AG04449 (cell line): ENCODE measurements around the gene FBXO46.

Experiments
- CTCF ChIA-PET: fragments of 350-600 bp; formaldehyde crosslinking; extraction: SDS; loops from one replicate; lab custom pipeline; 2021; ENCODE audit warnings: antibody characterized with exemption; lab: Yijun Ruan, JAX
- POLR2A ChIA-PET: fragments of 400-600, 350-600 bp; formaldehyde crosslinking; extraction: SDS; loops from one replicate; lab custom pipeline; 2020; ENCODE audit warnings: antibody characterized with exemption, inconsistent platforms; lab: Yijun Ruan, JAX
- DNase-seq: peaks from one replicate; pipeline ENCODE4 v3.0.0-alpha.2; 2010; ENCODE audit warnings: low read depth, low spot score
- H3K4me3 ChIP-seq: 2 replicates; pipeline ENCODE4 v1.5.1; 2011; ENCODE audit warnings: low read depth, mild to moderate bottlenecking, control low read depth, low read length
- TF ChIP-seq, protein P1 (sequence below): IDR thresholded peaks from one replicate; pipeline ENCODE4 v1.5.1; 2011; ENCODE audit warnings: mild to moderate bottlenecking, moderate library complexity, low read length, control low read depth, inconsistent platforms; ENCODE audit not compliant: insufficient read depth; ENCODE audit errors: missing control alignments

Gene FBXO46

GRCh38 chr19:45767881-45768654 lies 37.4 kb upstream of the FBXO46 start:
- TF ChIP-seq, protein P1, sequence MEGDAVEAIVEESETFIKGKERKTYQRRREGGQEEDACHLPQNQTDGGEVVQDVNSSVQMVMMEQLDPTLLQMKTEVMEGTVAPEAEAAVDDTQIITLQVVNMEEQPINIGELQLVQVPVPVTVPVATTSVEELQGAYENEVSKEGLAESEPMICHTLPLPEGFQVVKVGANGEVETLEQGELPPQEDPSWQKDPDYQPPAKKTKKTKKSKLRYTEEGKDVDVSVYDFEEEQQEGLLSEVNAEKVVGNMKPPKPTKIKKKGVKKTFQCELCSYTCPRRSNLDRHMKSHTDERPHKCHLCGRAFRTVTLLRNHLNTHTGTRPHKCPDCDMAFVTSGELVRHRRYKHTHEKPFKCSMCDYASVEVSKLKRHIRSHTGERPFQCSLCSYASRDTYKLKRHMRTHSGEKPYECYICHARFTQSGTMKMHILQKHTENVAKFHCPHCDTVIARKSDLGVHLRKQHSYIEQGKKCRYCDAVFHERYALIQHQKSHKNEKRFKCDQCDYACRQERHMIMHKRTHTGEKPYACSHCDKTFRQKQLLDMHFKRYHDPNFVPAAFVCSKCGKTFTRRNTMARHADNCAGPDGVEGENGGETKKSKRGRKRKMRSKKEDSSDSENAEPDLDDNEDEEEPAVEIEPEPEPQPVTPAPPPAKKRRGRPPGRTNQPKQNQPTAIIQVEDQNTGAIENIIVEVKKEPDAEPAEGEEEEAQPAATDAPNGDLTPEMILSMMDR = no peak
- ChIA-PET POLR2A (interaction anchor here (0.8 to 6.2 kb wide), 7 partner anchors 14 to 76 kb away, joined by 3 to 65 read pairs (median 15); partner anchors contain the start of genes DMPK, QPCTL and SNRPD2), CTCF (interaction anchor here (0.7 to 9.9 kb wide), 14 partner anchors 10 to 75 kb away, joined by 3 to 170 read pairs (median 4); partner anchors contain the start of genes DMPK and QPCTL)
- H3K4me3 ChIP-seq = peak overlapping the region; percentile 77
- no peak for DNase-seq

DNA sequence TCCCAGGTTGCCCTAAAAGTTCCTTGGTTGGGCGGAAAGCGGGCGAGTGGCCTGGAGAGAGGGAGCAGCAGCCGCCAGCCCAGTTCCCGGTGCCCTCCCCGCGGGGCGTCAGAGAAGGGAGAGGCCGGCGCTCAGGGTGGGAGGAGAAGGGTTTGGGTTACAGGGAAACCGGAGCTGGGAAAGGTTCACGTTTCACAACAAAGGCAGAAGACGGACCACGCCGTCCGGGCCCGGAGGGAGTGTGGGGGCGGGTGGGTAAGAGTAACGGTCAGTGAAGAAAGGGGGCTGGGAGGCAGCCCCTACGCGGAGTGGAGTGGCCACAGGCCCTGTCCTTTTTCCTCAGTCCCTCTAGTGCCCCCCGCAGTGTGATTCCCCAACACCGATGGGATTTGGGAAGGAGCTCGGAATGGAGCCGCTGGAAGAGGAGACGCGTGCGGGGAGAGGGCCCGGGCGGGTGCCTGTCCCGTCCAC lies 36.7 kb upstream of the FBXO46 start:
- peak overlapping the region; percentile 77 for H3K4me3 ChIP-seq
- TF ChIP-seq, protein P1 = no peak
- ChIA-PET POLR2A (interaction anchor here (0.8 to 6.2 kb wide), 5 partner anchors 10 to 75 kb away, joined by 3 to 65 read pairs (median 4); partner anchors contain the start of genes DMPK and QPCTL), CTCF (interaction anchor here (0.7 to 9.9 kb wide), 10 partner anchors 9 to 74 kb away, joined by 3 to 170 read pairs (median 4); partner anchors contain the start of genes DMPK and QPCTL)
- peak; percentile 45 for DNase-seq

GRCh38 chr19:45766869-45767346 lies 36.2 kb upstream of the FBXO46 start:
- TF ChIP-seq, protein P1 = no peak
- no peak for DNase-seq
- H3K4me3 ChIP-seq = peak overlapping the region; percentile 77
- ChIA-PET CTCF (interaction anchor here (0.8 to 9.9 kb wide), 8 partner anchors 9 to 74 kb away, joined by 3 to 170 read pairs (median 5); partner anchors contain the start of genes DMPK and QPCTL), POLR2A (interaction anchor here (0.8 to 6.2 kb wide), 5 partner anchors 10 to 75 kb away, joined by 3 to 65 read pairs (median 4); partner anchors contain the start of genes DMPK and QPCTL)

- DNase-seq = no peak
- CTCF ChIA-PET = interaction anchor here (1.6 to 9.9 kb wide), 3 partner anchors 16 to 73 kb away, joined by 4 to 170 read pairs (median 30); partner anchors contain the start of genes DMPK and QPCTL
Observed at GRCh38 chr19:45766296-45766868, 35.7 kb upstream of the FBXO46 start.

DNA sequence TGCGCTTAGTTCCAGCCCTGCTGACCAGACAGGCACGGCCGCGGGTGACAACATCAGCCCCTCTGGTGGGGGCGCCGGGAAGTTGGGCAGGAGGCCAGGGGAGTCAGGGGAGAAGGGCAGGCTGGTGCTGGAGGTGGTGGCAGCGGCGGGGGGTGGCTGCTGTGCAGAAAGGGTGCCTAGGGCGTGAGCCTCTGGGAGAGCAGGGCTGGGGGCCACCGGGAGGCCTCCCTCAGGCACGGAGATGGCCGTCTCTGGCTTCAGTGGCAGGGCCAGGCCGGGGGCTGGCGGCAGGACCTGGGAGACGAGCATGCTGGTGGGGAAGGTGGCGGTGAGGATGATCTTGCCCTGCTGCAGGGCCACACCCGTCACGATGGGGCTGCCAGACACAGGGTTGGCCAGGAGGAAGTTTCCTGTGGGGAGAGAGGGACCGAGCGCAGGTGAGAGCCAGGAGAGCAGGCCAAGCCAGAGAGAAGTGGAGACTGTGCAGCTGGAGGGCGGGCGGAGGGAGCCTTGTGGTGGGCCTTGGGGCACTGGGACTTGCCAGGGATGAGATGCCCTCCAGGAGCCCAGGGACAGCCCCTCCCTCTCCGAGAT lies 35.1 kb upstream of the FBXO46 start:
- TF ChIP-seq, protein P1 = no peak
- no peak overlapping the region for H3K4me3 ChIP-seq
- DNase-seq = no peak
- CTCF ChIA-PET = interaction anchor here (1.4 to 9.9 kb wide), 3 partner anchors 34 to 84 kb away, joined by 3 to 170 read pairs (median 5); partner anchors contain the start of gene QPCTL
- POLR2A ChIA-PET = no interaction called here

More at GRCh38 chr19:45766296-45766868, 35.7 kb upstream of the FBXO46 start:
- TF ChIP-seq, protein P1 = no peak
- POLR2A ChIA-PET = interaction anchor here (1.1 to 6.2 kb wide), 3 partner anchors 9 to 49 kb away, joined by 3 to 65 read pairs (median 54); partner anchors contain the start of gene DMPK
- peak overlapping the region; percentile 77 for H3K4me3 ChIP-seq
